Skin of body (tissue), 2 donors: ENCODE measurements around the gene TBC1D17. TPM values are rescaled to one million over a fixed set of nuclear protein-coding genes. Genes with fewer than 3 reads are reported as not detected.

Experiments used
- DNase-seq: peaks from one replicate; lab custom pipeline; 2025; lab: John Stamatoyannopoulos, UW
- total RNA-seq: library from RNA; depleted of rRNA; stranded (reverse); fragments of >200 nt; gene quantifications from one replicate; pipeline ENCODE4 v1.2.3, GENCODE V29; 2014

The TBC1D17 gene
- total RNA-seq, 1 donor from 2014 or later: 12.9 TPM

DNA sequence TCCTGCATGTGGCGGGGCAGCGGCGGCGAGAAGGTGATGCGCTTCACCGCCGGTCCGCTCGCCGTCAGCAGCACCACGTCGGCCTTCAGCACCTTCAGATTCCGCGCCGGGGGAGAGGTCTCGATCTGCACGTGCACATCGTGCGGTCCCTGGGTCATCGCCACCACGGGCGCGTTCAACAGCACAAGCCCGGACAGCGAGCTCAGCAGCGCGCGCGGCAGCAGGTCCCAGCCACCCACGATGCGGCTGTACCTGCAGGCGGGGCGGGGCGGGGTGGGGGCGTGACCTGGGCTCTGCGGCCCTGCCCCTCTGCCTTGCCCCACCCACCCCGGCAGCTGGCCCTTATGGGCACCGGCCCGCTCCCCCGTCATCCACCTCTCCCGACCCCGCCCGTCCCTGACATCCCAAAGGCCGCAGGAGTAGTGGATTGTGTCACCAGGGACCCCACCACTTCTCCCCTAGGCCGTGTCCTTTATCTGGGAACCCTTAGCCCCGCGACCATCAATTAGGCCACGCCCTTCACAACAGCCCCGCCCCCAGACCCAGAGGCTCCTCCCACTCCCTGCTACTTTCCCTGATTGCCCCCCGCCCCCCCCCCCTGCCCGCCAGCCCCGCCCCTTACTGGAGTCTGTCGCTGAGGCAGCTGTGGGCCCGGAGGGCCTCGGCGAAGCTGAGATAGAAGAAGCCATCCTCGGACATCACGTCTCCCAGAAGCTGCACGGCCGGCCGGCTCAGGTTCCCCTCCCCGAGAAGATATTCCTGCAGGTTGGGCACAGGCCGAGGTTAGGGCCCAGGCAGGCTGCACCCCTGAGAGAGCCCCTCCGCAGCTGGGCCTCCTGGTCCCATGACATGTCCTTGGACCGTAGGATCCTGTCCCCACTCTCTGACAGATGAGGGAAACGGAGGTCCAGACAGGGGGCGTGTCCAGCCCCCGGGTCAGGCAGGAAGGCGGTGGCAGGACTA, 13.1 kb downstream of the TBC1D17 start:
- no peak for DNase-seq

DNA sequence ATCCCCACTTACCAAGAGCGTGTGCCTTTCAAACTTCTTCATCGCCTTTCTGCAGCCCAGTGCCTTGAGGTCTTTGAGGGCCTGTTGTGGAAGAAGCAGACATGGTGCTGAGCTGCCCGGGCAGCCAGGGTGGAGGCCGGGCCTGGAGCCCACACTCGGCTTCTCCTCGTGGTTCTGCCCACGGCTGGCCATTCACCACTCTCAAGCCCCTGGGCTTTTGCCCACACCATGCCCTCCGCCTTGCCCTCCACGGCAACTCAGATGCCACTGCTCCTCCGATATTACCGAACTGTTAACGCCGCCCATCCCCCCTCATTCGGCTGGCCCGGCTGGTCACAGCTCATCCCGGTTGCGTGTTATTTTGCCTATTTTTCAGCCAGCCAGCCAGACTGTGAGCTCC, 13.9 kb downstream of the TBC1D17 start:
- DNase-seq: no peak

DNA sequence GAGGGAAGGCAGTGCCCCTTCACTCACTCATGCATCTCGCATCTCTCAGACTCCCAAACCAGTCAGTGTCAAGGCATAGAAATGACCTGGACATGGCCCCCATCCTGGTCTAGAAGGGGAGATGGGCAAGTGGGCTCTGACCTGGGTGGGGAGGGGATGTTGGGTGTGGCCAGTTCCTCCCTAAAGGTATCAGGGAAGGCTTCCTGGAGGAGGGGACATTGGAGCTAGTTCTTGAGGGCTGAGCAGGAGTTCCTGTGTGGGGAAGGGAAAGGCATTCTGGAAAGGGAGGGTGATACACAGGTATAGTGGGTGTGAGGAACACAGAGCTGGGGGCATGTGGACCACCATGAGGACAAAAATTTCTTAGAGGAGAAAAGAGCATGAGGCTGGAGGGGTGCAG, 15.2 kb downstream of the TBC1D17 start:
- no peak for DNase-seq

DNA sequence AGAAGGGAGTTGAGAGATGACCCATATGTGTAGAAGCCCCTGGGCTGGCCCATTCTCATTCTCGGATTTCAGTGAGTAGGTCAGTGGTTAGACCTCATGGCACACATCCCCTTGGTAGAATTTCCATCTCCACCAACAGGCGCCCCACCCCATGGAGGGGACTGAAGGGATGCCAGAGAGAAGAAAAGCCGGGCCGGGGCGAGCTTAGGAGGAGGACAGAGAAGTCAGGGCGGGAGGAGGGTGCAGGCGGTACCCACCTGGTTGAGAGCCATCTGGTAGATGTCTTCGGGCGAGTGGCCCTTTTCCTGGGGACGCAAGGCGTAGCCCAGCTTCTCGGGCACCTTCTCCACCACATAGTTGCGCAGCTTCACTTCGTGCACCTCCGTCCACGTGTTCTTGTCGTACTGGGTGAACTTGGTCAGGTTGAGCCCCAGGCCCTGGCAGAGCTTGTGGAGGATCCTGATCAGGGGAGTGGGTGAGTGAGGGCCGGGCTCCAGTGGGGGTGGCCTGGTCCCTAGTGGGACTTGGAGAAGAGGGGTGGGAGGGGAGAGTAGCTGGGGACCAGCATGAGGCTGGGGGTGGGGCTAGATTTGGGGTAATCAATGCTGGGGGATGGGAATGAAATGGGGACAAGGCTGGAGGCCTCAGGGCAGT, 16.6 kb downstream of the TBC1D17 start:
- DNase-seq: no peak

DNA sequence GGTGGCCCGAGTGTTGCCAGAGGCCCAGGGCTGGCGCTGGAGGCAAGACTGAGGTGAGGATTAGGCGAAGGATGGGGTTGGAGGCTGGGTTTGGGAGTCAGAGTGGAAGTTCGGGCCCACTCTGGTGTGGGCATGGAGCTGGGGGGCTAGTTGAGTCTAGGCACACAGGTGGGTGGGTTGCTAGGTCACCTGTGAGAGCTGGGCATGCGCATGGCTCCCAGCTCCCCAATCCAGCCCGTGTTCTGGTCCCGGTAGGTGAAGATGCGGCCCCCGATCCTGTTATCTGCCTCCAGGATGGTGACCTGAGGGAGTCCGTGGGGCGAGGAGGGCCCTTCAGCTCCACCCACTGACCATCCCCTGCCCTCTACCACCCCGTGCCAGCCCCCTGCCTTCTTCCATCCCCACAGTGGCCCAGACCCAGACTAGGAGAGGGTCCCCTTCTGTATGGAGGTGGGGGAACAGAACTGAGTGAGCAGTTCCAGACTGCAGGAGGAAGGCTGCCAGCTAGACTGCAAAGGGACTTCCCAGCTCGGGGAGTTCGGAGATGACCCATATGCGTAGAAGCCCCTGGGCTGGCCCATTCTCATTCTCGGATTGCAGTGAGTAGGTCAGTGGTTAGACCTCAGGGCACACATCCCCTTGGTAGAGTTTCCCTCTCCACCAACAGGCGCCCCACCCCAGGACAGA, 17.5 kb downstream of the TBC1D17 start:
- no peak for DNase-seq

DNA sequence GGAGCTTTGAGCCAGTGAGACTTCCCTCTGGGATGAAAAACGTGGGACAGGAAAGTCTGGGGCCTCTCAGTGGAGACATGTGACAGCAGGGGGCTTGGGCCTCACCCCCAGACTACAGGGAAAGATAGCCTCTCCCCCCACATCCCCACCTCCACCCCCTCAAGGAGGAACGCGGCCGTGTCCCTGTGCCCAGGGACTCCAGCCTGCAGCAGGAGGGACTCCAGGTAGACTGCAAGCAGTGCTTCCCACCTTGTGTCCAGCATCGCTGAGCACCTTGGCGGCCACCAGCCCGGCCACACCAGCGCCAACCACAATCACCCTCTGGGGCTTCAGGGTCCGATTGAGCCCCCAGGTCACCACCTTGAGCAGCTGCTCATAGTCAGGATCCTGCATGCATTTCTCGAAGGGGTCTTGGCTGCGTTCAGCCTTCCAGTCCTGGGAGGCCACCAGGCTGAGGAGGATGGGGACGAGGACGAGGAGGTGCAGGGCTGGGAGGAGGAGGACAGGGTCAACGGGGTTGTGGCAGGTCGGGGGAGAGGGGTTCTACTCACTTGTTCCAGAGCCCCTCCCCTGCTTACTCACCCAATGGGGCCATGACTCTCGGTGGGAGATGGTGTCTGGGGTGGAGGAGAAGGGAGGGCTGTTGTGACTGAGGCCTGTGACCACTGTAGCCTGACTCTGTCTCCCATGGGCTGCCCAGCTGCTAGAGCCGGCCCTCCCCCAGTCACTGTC, 18.2 kb downstream of the TBC1D17 start:
- no peak for DNase-seq

DNA sequence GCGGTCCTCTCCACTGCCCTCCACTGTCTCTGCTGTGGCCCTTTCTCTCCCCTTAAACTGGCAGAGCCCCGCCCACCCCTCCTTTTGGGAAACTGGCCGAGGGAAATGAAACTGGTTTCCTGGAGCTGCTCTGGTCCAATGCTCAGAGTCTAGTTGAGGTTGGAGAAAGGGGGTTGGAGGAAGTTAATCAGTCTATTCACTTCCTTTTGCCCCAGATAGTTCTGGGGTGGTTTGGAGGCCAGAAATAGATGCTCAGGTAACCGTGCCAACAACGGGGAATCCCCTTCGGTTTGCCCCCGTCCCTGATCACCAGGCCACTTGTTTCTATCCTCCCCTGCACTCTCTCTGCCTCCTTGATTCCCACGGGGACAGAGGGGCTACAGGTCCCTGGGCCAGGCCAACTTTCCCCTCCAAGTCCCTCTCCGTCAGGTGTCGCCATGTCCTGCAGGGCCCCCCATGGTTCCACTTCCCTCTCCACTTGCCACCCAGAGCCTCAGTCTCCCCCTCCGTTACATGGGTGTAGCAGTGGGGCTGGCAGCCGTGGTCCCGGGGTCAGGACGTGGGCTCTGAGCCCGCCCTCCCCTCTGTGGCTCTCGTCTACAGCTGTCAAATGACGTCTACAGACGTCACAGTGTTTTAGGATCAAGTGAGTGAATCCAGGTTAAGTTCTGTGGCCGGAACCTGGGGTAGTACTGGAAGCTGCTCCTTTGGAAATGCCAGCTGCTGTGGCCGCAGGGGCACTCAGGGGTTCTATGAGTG, 19.5 kb downstream of the TBC1D17 start, which contains the start of gene IL4I1:
TSS of gene IL4I1 (minus strand) at position 25 of the 759 bp plus-strand sequence. CDS start 727 bp downstream, outside the sequence.
- no peak for DNase-seq

DNA sequence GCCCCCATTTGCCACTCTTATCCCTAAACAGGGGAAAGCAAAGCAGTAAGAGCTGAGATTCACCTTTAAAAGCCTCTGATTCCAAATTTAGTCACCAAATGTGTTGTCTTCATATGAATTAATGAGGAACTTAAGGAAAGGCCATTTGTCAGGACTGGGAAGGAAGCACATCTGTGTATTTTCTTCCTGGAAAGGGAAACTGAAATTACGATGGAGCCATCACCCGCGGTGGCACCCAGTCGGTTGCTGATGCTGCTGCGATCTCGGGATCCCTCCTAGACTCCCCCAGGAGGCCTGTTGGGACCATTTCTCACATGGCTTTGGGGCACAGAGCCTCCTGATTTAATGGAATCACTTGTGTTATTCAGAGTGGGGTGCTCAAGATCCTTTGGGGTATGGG, 26.6 kb downstream of the TBC1D17 start:
- no peak for DNase-seq

DNA sequence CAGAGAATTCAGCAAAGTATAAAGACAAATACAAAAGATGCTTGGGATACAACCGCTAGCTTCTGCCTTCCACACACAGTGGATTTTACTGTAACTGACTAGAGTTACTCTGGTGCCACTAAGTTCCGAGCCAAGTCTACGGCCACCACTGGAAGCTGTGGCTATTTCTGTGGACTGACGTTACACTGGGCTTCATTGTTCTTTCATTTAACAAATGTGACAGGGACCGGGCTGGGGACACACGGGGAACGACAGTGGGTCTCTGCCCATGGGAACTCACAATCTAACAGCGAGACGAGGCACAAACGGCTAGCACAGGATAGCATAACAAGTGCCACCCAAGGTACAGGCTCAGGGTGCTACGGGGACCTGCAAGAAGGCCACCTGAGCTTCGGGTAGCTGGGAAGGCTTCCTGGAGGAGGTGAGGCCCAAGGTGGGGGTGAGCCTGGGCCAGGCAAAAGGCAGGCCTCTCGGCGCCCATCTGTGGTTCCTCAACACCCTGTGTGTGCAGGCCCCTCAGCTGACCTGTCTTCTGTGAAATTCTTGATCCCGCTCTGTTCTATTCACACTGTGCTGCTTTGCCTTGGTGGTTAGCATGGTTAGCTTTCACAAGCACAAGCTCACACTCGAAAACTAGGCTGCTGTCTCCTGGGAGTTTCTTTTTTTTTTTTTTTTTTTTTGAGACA, 29.5 kb downstream of the TBC1D17 start:
- no peak for DNase-seq

DNA sequence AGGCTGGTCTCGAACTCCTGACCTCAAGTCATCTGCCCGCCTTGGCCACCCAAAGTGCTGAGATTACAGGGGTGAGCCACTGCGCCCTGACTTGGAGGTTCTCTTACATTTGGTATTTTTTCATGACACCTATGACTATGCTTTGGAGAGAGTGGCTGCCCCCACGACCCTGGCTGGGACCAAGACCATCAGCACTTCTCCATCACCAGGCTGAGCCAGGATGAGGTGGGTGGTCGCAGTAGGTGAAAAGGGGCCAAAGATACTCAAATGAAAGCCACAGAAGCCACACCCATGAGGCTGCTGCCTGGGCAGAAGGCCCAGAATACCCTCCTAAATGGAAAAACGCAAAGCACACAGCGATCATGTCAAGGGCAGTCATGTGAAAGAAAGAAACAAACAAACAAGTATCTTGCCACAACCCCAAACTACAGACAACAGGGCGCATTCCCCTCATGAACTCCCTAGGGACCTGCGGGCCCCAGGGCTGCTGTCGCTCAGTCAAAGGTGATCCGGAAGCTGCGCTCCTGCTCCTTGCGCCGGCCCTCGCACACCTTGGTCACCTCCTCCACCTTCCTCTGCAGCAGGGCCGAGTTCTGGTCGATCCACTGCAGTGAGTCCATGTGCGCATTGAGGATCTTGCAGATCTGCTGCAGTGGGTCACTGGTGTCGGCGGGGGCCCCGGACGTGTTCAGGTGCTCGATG, 30.4 kb downstream of the TBC1D17 start:
- DNase-seq: no peak

DNA sequence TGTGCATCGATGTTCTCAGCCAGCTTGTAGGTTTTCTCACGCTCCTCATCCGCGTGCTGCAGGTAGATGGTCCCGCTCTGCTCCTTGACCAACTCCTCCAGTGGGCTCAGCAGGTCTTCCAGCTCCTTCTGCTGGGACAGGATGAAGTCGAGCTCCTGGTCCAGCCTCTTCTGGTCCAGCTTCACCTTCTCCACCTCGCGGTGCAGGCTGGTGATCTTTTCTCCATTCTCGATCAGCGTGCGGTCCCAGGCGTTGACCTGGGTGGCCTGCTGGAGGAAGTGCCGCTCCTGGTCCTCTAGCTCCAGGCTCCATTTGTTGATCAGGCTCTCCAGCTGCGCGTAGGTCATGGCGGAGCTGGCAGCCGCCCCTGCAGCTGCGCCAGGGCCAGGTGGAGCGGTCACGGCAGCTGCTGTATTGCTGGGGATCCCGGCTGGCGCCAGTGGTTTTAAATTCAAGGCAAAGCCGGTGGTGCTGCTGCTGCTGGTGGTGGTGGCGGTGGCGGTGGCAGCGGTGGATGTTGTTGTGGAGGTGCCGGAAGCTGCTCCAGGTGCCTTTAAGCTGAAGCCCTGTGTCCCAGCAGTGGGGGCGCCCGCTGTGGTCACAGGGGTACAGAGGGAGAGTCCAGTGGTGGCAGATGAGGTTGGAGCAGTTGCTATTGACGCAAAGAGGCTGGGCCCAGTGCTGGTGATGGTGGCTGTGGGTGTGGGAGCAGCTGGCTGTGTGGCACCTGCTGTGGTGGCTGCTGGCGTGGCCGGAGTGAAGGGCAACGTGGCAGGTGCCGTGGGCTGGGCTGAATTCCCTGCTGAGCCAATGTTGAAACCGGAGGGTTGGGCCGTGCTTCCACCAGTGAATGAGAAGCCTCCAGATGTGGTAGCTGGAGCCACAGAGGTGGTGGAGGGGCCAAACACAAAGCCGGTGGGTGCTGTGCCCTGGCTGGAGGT, 31.2 kb downstream of the TBC1D17 start:
- DNase-seq: no peak

DNA sequence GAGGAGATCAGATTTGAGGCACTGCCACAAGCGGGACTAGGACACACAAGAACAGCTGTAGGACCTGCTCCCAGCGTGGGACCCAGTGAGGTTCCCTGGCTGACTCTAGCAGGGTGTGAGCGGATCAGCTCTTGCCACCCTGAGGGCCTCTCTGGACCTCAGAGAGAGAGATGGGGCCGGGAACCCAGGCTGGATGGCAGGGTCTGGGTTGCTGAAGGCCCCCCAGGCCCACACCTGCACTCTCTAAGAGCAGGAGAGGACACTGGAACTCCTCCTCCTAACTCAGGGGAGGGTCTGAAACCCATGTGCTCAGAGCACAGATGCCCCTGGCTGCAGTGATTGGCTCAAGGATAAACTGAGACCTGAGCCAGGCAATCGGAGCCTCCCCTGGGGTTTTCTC, 32.7 kb downstream of the TBC1D17 start:
- no peak for DNase-seq

DNA sequence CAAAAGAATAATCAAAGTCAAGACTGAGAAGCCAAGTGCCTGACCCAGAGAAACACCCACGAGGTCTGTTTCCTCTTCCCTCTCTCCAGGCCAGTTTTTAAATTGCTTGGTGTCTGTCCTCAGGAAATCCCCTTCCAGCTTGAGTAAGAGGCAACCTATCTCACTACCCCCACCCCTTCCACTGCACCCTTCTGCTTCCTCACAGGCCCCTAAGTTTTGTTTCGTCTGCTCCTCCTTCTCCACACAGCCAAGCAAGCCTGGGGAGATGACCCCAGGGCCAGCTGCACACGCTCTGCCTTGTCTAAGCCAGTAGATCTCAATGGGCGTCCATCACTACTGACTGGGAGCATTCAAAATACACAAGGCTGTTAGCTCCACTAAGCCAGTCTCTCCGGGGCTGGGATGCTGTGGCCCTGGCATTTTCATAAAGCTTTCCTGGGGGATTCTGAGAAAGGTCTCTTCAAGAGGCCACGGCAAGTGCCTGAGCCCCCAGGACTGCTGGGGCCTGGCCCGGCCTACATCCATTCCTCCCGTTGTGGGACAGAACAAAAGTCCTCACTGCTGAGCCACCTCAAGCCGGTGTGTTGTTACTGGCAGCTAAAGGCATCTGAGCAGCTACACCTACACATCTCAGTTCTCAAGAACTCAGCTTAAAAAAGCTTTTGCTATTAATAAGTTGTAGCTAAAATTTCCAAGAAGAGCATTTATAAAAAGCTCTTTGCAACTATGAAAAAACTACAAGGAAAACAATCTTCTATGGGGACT, 34.1 kb downstream of the TBC1D17 start:
- no peak for DNase-seq

DNA sequence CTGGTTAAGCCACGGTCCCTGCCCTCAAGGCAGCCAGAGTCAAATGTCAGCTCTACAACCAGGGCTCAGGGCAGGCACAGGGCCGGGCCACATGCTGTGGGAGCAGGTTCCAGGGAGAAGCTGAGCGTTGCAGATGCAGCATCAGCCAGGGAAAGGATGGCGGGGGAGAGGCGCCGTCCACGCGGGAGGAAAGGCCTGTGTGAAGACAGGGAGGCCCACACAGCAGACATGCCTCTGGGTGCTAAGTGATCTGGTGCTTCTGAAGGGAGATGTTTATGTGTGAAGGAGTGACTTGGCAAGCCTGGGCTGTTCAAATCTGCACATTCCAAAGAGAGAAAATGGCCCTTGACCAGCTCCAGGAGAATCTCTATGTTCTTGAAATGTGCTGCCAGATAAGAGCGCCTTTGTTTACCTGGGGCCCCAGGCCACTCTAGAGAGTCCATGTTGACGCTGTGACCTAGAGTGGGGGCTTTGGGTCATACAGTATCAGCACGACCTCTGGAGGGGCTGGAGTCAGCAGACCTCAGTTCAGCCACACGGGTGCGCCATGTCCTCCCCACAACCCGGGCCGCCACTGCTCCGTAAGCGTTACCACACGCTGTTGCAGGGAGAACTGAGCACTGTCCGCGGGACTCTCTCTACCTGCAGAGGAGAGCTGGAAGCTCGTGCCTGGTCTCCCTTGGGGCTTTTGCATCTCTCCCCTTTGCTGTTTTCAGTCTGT, 35.6 kb downstream of the TBC1D17 start:
- DNase-seq: no peak

DNA sequence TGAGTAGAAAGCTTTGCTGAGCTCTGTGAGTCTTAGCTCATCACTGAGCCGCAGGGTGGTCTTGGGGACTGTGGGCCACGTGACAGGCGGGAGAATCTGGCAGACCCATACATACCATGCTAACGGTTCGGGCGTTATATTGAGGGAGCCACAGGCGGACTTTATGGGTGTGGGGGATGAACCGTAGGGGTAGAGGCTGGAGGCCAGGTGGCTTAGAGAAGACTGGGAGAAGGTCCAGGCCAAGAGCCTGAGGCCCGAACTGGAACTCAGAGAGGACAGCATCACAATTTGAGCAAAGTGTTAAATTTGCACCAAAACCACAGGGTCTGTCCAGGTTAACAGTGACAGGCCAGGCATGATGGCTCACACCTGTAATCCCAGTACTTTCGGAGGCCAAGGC, 36.2 kb downstream of the TBC1D17 start:
- no peak for DNase-seq

DNA sequence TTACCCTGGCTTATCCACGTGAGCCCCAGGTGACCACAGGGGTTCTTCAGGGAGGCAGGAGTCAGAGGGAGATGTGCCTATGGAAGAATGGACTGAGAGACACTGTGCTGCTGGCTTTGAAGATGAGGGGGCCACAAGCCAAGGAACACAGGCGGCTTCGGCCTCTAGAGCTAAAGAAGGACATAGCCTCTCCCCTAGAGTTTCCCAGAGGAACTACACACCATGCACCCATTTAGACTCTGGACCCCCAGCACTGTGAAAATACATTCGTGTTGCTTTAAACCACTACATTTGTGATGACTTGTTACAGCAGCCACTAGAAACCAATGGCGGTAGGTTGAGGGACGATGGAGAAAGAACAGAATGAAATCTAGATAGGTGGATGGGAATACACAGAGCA, 37.8 kb downstream of the TBC1D17 start:
- no peak for DNase-seq
